HEK293T (cell line): ENCODE results near the gene FHIT.

Experiments
- BHLHE40 ChIP-seq: fragments of 450-650 bp; IDR thresholded peaks from 2 replicates; pipeline ENCODE4 v1.6.1; 2016; ENCODE audit warnings: mild to moderate bottlenecking, moderate library complexity, borderline replicate concordance
- FOXA1 ChIP-seq: fragments of 450-650 bp; IDR thresholded peaks from 2 replicates; pipeline ENCODE4 v1.6.1; 2016; ENCODE audit warnings: mild to moderate bottlenecking
- FOXM1 ChIP-seq: fragments of 450-650 bp; IDR thresholded peaks from 2 replicates; pipeline ENCODE4 v1.6.1; 2017; ENCODE audit warnings: mild to moderate bottlenecking, borderline replicate concordance
- L3MBTL2 ChIP-seq: fragments of 450-650 bp; conservative IDR thresholded peaks from 2 replicates; pipeline ENCODE4 v1.6.1; 2016; ENCODE audit warnings: mild to moderate bottlenecking
- NFRKB ChIP-seq: fragments of 450-650 bp; IDR thresholded peaks from 2 replicates; pipeline ENCODE4 v1.6.1; 2016; ENCODE audit warnings: mild to moderate bottlenecking, moderate library complexity
- SP1 ChIP-seq: fragments of 450-650 bp; IDR thresholded peaks from 2 replicates; pipeline ENCODE4 v1.6.1; 2017
- SUZ12 ChIP-seq: fragments of 450-650 bp; IDR thresholded peaks from 2 replicates; pipeline ENCODE4 v1.6.1; 2016; ENCODE audit warnings: mild to moderate bottlenecking
- ZNF384 ChIP-seq: fragments of 450-650 bp; IDR thresholded peaks from 2 replicates; pipeline ENCODE4 v1.6.1; 2016

- TF ChIP-seq NFRKB (no peak), SP1 (no peak), BHLHE40 (no peak), ZNF384 (no peak), SUZ12 (no peak), FOXM1 (no peak), FOXA1 (no peak), L3MBTL2 (no peak)
Observed at GRCh38 chr3:59821274-59821673, 1430.0 kb downstream of the FHIT start.
